HG03060 (cell line): ENCODE measurements around the gene ZBTB37.
A peak's percentile ranks its signal among the peaks of the same experiment; 100 is the strongest.
"Not testable (repeated sequence)": the region's sequence is repeated elsewhere in the genome, so short reads cannot be mapped to it uniquely, and the experiment has no call there.

Experiments used
- ATAC-seq: cut with Tn5 transposase; IDR thresholded peaks from one replicate; pipeline ENCODE4 v1.9.1; 2021; ENCODE audit warnings: low read depth, moderate number of reproducible peaks; ENCODE audit not compliant: unreplicated experiment

The ZBTB37 gene

DNA sequence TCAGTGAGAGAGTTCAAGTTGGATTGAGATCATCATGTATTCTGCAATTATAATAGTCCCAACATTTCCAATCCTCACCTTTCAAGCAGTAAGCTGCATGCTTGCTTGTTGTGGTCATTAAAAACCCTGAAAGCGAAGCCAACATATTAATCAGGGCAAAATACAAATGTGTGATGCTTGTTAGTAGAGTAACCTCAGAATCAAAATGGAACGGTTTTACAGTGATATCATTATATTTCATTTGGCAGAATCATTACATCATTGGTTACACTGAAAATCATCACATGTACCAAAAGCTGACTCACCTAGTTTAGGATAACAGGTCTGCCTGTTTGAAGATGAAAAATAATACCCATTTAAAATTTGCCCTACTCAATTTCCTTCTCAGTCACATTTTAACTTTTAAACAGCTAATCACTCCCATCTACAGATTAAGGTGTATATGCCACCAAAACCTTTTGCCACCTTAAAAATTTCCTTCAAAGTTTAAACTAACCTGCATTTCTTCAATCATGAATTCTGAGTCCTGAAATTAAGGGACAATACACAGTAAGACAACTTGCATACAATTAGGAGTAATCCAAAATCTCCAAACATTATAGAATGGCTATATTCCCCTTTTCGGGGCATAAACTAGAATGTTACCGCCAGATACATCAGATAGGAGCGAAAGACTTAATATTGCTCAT lies 3.9 kb upstream of the ZBTB37 start:
- no peak for ATAC-seq

- no peak for ATAC-seq
Measured at GRCh38 chr1:173865468-173866164, 2.6 kb upstream of the ZBTB37 start.

GRCh38 chr1:173866413-173867115 lies 1.6 kb upstream of the ZBTB37 start:
- ATAC-seq, result no peak

DNA sequence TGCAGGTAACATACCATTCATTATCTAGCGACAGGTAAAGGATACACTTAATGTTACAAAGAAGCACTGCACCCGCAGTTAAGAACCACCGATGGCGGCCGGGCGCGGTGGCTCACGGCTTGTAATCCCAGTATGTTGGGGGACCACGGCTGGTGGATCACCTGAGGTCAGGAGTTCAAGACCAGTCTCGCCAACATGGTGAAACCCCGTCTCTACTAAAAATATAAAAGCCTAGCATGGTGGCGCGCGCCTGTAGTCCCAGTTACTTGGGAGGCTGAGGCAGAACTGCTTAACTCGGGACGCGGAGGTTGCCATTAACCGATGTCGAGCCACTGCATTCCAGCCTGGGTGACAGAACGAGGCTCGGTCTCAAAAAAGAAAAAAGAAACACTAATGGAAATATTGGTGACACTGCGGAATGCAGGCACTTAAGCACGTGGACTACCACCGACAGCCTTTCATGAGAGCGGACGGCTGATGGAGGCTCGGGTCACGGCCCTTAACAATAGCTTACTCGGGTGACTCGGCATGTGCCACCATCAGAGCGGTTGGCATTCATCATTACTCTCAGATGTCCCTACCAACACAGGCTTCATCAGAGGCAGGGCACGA lies 933 bp upstream of the ZBTB37 start:
- ATAC-seq, result no peak

GRCh38 chr1:173867753-173868265 lies 371 bp upstream of the ZBTB37 start, which contains the start of gene GAS5:
TSS of gene GAS5 (minus strand) at chr1:173867989.
- peak; percentile 70 for ATAC-seq

- no peak for ATAC-seq
Measured at GRCh38 chr1:173869021-173869359, 810 bp downstream of the ZBTB37 start.

DNA sequence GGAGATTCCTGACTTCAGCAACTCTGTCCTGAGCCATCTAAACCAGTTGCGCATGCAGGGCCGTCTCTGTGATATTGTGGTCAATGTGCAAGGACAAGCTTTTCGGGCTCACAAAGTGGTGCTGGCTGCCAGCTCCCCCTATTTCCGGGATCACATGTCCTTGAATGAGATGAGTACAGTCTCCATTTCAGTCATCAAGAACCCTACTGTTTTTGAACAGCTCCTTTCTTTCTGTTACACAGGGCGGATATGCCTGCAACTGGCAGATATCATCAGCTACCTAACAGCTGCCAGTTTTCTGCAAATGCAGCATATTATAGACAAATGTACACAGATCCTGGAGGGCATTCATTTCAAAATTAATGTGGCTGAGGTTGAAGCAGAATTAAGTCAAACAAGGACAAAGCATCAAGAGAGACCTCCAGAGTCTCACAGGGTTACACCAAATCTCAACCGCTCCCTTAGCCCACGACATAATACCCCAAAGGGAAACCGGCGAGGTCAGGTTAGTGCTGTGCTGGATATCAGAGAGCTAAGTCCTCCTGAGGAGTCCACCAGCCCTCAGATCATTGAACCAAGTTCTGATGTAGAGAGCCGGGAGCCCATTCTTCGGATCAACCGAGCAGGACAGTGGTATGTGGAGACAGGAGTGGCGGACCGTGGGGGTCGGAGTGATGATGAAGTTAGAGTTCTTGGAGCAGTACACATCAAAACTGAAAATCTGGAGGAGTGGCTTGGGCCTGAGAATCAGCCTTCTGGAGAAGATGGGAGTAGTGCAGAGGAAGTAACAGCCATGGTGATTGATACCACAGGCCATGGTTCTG lies 2.3 kb downstream of the ZBTB37 start:
- ATAC-seq, result no peak

DNA sequence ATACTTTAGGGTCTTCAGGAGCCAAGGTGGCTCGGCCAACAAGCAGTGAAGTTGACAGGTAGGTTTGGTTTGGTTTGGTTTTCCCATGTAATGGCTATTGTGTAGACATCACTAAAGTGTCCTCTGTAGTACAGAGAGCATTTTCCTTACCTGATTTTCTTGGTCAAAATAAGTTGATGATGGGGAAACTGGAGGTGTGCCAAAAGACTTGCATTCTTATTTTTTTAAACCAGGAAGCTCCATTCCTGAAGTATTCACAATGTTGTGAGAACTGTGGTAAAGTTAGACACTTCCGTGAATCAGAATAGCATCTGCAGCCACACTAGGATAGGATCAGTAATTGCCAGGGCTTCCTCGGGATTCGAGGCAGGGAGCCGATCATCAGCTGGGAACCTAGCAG lies 2.9 kb downstream of the ZBTB37 start:
- ATAC-seq, result no peak

- no peak for ATAC-seq
Measured at GRCh38 chr1:173871500-173871899, 3.3 kb downstream of the ZBTB37 start.

DNA sequence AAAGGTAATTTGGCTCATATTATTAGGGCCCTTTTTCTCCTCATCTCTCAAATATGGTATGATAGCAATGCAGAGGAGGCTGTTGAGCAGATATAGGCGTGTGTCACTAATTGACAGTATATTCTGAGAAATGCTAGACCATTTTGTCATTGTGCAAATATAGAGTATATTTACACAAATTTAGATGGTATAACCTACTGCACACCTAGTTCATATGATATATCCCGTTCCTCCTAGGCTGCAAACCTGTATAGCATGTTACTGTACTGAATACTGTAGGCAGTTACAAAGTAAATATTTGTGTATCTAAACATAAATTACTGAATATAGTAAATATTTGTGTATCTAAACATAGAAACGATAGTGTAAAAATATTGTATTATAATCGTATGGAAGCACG lies 8.6 kb downstream of the ZBTB37 start:
- no peak for ATAC-seq

DNA sequence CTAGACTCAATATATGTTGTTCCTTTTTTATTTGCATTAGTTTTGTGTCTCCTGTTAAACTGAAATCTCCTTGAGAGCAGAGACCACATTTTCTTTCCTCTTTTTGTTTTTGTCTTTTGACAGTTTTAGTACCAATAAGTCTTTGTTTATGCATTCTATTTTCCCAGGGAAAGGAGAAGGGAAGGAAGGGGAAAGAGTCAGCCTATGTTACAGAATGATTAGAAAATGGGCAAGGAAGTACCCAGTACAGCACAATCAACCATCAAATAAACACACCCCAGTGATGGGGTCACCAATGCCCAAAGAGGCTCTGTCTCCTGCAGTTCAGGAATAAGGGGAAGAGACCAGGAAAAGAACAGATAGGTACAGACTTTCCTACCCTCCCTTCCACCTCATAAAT lies 10.1 kb downstream of the ZBTB37 start:
- ATAC-seq, result no peak

DNA sequence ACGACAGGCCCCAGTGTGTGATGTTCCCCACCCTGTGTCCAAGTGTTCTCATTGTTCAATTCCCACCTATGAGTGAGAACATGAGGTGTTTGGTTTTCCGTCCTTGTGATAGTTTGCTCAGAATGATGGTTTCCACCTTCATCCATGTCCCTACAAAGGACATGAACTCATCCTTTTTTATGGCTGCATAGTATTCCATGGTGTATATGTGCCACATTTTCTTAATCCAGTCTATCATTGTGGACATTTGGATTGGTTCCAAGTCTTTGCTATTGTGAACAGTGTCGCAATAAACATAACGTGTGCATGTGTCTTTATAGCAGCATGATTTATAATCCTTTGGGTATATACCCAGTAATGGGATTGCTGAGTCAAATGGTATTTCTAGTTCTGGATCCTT lies 12.9 kb downstream of the ZBTB37 start:
- ATAC-seq, result not testable (repeated sequence)

DNA sequence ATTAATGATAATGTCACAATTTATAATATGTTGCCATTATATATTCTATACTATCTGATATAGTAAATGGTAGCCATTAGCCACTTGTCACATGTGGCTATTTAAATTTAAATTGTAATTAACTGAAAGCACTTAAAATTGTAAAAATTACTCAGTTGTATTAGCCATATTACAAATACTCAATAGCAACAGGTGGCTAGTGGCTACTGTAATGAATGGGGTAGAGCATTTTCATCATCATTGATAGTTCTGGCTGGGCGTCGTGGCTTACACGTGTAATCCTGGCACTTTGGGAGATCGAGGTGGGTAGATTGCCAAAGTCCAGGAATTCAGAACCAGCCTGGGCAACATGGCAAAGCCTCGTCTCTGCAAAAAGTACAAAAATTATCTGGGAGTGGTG lies 16.5 kb downstream of the ZBTB37 start:
- no peak for ATAC-seq

DNA sequence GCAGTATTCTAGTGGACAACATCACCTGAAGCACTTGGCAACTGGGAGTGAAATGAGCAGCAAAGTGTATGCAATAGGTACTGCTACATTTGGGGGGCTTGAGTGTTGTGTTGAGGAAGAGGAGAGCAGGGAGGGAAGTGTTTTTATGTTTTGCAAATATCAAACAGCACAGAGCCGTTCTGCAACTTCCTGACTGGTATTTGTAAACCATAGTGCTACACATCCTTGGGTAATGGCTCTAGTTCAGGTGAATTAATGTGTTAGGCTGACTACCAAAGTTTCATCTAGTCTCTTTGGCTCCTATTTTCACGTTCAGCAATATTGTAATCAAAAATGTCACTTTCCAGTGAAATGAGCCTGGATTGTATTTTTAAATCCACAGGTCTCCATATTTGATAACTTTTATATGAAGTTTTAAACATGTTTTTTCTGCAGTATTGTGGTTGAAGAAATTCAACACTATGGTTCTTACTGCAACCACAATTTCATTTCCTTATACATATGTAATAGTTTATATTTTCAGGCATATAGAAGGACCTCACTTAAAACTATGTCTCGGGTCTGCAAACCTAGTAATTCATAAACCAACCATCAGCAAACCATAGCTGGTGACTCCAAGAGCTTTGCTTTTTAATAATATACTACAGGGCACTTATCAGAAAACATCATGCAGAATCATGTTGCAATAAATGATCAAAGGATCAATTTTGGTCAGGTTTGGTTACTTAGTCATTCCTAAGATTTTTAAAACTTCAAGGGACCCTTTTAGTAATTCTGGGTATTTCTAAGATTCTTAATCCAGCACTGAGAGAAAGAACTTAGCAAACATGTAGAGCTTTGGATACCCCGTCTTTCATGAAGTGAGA lies 18.8 kb downstream of the ZBTB37 start:
- ATAC-seq, result no peak

DNA sequence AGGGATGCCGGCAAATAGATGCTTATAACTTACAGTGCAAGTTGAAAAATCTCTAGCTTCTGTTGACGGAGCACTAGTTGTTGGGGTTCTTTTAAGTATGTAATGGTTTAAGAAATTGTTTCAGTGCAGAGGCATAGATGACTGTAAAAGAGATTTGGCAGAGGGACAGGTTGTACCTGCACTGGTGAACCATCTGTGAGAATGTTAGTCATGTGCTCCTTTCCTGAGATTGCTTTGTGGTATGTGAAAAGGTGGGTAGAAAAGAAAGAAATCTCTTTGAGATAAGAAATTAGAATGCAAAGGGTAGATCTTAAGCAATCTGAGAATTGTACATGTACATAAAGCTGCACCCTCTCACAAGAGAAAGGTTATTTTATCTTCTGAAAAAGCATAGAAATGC lies 19.4 kb downstream of the ZBTB37 start:
- ATAC-seq, result no peak

GRCh38 chr1:173888749-173889148 lies 20.6 kb downstream of the ZBTB37 start:
- no peak for ATAC-seq

GRCh38 chr1:173889885-173890284 lies 21.7 kb downstream of the ZBTB37 start:
- ATAC-seq, result no peak

- ATAC-seq, result no peak
Measured at GRCh38 chr1:173893611-173894010, 25.4 kb downstream of the ZBTB37 start.

DNA sequence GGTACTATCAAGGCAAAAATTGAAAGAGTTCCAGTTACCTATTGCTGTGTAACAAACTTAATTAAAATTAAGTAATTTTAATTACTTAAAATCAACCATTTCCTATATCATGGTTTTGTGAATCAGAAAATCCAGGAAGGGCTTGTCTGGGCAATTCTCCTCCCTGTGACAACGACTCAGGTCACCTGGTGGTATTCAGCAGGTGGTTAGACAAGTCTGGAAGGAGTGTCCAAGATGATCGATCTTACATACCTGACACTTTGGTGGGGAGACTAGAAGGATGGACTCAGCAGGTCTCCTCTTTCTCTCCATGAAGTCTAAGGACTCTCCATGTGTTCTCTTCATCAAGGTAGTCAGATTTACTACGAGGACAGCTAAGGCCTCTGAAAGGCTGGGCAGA lies 26.0 kb downstream of the ZBTB37 start:
- ATAC-seq, result no peak
